ENCODE data around the gene DAB2IP.

DNA sequence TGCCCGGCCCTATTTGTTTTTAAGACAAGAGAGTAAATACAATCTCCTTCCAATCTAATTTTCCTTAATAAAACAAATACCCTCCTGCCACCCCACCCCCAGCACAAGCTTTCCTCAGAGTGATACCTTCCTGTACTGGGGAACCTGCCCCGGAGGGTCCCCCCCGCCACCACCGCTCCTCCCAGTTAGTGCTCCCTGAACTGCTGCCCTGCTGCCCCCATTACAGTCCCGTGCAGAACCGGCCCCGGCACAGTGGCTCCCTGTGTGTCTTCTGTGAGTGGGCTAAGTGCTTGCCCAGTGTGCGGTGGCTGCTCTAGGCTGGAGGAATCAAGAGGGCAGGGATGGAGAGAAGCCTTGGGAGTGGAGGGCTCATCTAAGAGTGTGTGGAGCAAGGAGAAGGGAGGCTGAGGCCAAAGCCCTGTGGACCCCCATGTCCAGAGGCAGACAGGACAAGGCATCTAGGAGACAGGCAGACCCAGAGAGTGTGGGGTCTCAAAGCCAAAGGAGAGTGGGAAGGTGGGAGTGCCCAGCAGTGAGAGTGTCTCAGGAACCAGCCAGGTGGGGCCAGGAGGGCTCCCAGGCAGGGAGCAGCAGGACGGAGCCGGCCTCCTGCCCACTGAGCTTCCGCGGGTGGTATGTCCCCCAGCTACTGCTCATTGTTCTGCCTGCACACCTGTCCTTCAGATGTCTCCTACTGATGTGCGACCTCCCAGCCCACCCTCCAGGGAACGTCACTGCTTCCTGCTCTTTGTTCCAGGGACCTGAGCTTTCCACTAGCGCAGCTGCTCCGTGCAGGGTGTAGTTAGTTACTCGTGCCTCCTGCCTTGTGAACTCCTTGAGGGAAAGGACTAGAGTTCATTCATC, 129.0 kb downstream of the DAB2IP start:
- TF ChIP-seq POLR2AphosphoS5 (IDR thresholded peaks at IDR 0.05), result no peak
- TF ChIP-seq POLR2A (IDR thresholded peaks at IDR 0.05), result no peak
- TF ChIP-seq, protein P1, sequence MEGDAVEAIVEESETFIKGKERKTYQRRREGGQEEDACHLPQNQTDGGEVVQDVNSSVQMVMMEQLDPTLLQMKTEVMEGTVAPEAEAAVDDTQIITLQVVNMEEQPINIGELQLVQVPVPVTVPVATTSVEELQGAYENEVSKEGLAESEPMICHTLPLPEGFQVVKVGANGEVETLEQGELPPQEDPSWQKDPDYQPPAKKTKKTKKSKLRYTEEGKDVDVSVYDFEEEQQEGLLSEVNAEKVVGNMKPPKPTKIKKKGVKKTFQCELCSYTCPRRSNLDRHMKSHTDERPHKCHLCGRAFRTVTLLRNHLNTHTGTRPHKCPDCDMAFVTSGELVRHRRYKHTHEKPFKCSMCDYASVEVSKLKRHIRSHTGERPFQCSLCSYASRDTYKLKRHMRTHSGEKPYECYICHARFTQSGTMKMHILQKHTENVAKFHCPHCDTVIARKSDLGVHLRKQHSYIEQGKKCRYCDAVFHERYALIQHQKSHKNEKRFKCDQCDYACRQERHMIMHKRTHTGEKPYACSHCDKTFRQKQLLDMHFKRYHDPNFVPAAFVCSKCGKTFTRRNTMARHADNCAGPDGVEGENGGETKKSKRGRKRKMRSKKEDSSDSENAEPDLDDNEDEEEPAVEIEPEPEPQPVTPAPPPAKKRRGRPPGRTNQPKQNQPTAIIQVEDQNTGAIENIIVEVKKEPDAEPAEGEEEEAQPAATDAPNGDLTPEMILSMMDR (IDR thresholded peaks at IDR 0.05), result no peak

All from upper lobe of left lung (tissue), 4 donors.